Fibroblast of lung (primary cell): ENCODE results near the gene CLCN3.

Experiments used
- EZH2 ChIP-seq: IDR thresholded peaks from 2 replicates; pipeline ENCODE4 v1.5.1; 2012; ENCODE audit warnings: low read length, control low read depth, mild to moderate bottlenecking; ENCODE audit errors: missing control alignments
- TF ChIP-seq, protein P1 (sequence below), 2 donors: IDR thresholded peaks in 1 of 2; conservative IDR thresholded peaks in 1 of 2; 1 replicate in 1 of 2; 2 replicates in 1 of 2; pipeline ENCODE4 v1.5.1; 2011 to 2012; ENCODE audit warnings: low read length in 2 of 2, control low read depth in 1 of 2, inconsistent platforms in 1 of 2, low read depth in 1 of 2, mild to moderate bottlenecking in 1 of 2

- TF ChIP-seq, protein P1, sequence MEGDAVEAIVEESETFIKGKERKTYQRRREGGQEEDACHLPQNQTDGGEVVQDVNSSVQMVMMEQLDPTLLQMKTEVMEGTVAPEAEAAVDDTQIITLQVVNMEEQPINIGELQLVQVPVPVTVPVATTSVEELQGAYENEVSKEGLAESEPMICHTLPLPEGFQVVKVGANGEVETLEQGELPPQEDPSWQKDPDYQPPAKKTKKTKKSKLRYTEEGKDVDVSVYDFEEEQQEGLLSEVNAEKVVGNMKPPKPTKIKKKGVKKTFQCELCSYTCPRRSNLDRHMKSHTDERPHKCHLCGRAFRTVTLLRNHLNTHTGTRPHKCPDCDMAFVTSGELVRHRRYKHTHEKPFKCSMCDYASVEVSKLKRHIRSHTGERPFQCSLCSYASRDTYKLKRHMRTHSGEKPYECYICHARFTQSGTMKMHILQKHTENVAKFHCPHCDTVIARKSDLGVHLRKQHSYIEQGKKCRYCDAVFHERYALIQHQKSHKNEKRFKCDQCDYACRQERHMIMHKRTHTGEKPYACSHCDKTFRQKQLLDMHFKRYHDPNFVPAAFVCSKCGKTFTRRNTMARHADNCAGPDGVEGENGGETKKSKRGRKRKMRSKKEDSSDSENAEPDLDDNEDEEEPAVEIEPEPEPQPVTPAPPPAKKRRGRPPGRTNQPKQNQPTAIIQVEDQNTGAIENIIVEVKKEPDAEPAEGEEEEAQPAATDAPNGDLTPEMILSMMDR (conservative IDR thresholded peaks at IDR 0.05 in 1 of 2, IDR thresholded peaks at IDR 0.05 in 1 of 2; ENCODE audit: low read depth in 1 of 2, low read length in 2 of 2): no peak
- TF ChIP-seq EZH2: no peak
Observed at GRCh38 chr4:169621731-169622492, 1.5 kb downstream of the CLCN3 start.
